Central memory CD4-positive, alpha-beta T cell (primary cell): ENCODE data around the gene ZNF837.
A peak's percentile ranks its signal among the peaks of the same experiment; 100 is the strongest.
"Not testable (repeated sequence)": the region's sequence is repeated elsewhere in the genome, so short reads cannot be mapped to it uniquely, and the experiment has no call there.

ENCODE experiments used
- DNase-seq: peaks from one replicate; pipeline ENCODE4 v3.0.0; 2022

ZNF837 gene

GRCh38 chr19:58395979-58396627 is 15.3 kb upstream of the ZNF837 start:
- DNase-seq, result no peak

GRCh38 chr19:58395220-58395978 is 14.6 kb upstream of the ZNF837 start, which contains the start of gene RNF225:
Gene RNF225, plus strand, starts transcription at chr19:58395656. Its CDS starts 434 bp downstream, at chr19:58396090.
- DNase-seq, result no peak

GRCh38 chr19:58394821-58395219 is 14.0 kb upstream of the ZNF837 start:
- DNase-seq, result no peak

GRCh38 chr19:58393725-58394033 is 12.8 kb upstream of the ZNF837 start:
- no peak for DNase-seq

GRCh38 chr19:58392945-58393724 is 12.3 kb upstream of the ZNF837 start:
- no peak for DNase-seq

GRCh38 chr19:58388175-58388526 is 7.3 kb upstream of the ZNF837 start:
- DNase-seq, result no peak

GRCh38 chr19:58387338-58388174 is 6.7 kb upstream of the ZNF837 start:
- no peak for DNase-seq

- DNase-seq, result peak; percentile 98
These were observed 5.9 kb upstream of the ZNF837 start, which contains the start of gene RPS5 for GRCh38 chr19:58386576-58387337. Gene RPS5, plus strand, starts transcription at chr19:58387269. Its CDS starts 869 bp downstream, at chr19:58388138.

GRCh38 chr19:58385891-58386575 is 5.2 kb upstream of the ZNF837 start:
- DNase-seq, result no peak

- no peak for DNase-seq
These were observed 4.6 kb upstream of the ZNF837 start for GRCh38 chr19:58385313-58385890.

- no peak for DNase-seq
These were observed 2.3 kb upstream of the ZNF837 start for GRCh38 chr19:58382997-58383603.

- DNase-seq, result no peak
These were observed 806 bp upstream of the ZNF837 start for GRCh38 chr19:58381460-58382212.

- DNase-seq, result no peak
These were observed 681 bp downstream of the ZNF837 start for GRCh38 chr19:58380037-58380661.

GRCh38 chr19:58379246-58379645 is 1.6 kb downstream of the ZNF837 start:
- no peak for DNase-seq

- DNase-seq, result not testable (repeated sequence)
These were observed 4.1 kb downstream of the ZNF837 start for GRCh38 chr19:58376724-58377123.

- no peak for DNase-seq
These were observed 6.6 kb downstream of the ZNF837 start for GRCh38 chr19:58374200-58374599.

GRCh38 chr19:58372311-58373133 is 8.3 kb downstream of the ZNF837 start:
- no peak for DNase-seq
